OCI-LY7 (cell line): ENCODE results near the gene TLCD2.

Experiments used
- CTCF ChIP-seq: fragments of 200-600 bp; sonication (generic); conservative IDR thresholded peaks from 2 replicates; pipeline ENCODE4 v1.5.1; 2014; ENCODE audit warnings: mild to moderate bottlenecking, antibody characterized with exemption, low read length, moderate library complexity, mixed read lengths
- EZH2phosphoT487 ChIP-seq: fragments of 200-600 bp; sonication (generic); IDR thresholded peaks from 2 replicates; pipeline ENCODE4 v1.6.1; 2018; ENCODE audit warnings: low read depth, borderline replicate concordance, mild to moderate bottlenecking, mixed run types, antibody characterized with exemption, low read length, moderate library complexity, mixed read lengths

- TF ChIP-seq CTCF (no peak), EZH2phosphoT487 (no peak)
Measured at GRCh38 chr17:1715803-1716075, 5.6 kb upstream of the TLCD2 start.
